Measurements from ENCODE around the gene ATAD3A. TPM values are rescaled to one million over a fixed set of nuclear protein-coding genes. Genes with fewer than 3 reads are reported as not detected.
A peak's percentile ranks its signal among the peaks of the same experiment; 100 is the strongest.

ATAD3A gene
- total and polyA plus RNA-seq, 2 of the 4 experiments (the other 2 are of a cell fraction) = 27.2 to 34.0 TPM

GRCh38 chr1:1550087-1550486 is 38.1 kb downstream of the ATAD3A start:
- DNase-seq (no peak), ATAC-seq (ENCODE audit: low read depth) (no peak)
- no peak overlapping the region for H3K56ac ChIP-seq (ENCODE audit: extremely low read depth, insufficient read depth, low read length)
- H4K91ac ChIP-seq (ENCODE audit: insufficient read depth, low read depth, low read length) = no peak overlapping the region
- H3K4me1 ChIP-seq (ENCODE audit: control insufficient read depth, insufficient read depth, low read length) = peaks cover 10% of the 10 kb centered on the region; the same call in 1 of the 2 replicates
- no peak overlapping the region for H3K9ac ChIP-seq (ENCODE audit: low read depth, low read length)
- H2AK9ac ChIP-seq (replicated peaks; ENCODE audit: low read depth, low read length, poor library complexity) = peak overlapping the region; percentile 37
- peaks cover 50% of the 10 kb centered on the region for H4K20me1 ChIP-seq (ENCODE audit: insufficient read depth, low read length)
- peaks cover 9% of the 10 kb centered on the region for H3K9me1 ChIP-seq (ENCODE audit: insufficient read depth, low read length)
- no peak overlapping the region for H4K8ac ChIP-seq (ENCODE audit: low read depth in 2 of 2, low read length in 2 of 2)
- H3K18ac ChIP-seq (ENCODE audit: low read depth, low read length) = no peak overlapping the region
- peaks cover 6% of the 10 kb centered on the region; the same call in 1 of the 2 replicates for H3K36me3 ChIP-seq (ENCODE audit: control insufficient read depth, insufficient read depth, low read length)
- no peaks in the 10 kb centered on the region for H3K9me3 ChIP-seq (ENCODE audit: control insufficient read depth, insufficient read depth, low read length)
- in situ Hi-C loops (cut with MboI; ENCODE audit: low sequenced_read_pairs) (no loop called here), intact Hi-C loops (cut with micrococcal nuclease) (no loop called here), dilution Hi-C loops (cut with HindIII; ENCODE audit: low sequenced_read_pairs, unreplicated experiment) (no loop called here)
- no peak overlapping the region for H3K4me2 ChIP-seq (ENCODE audit: low read depth, low read length)
- no peak overlapping the region for H3K23ac ChIP-seq (ENCODE audit: low read depth, low read length)
- H3K4me3 ChIP-seq (ENCODE audit: insufficient read depth, low read depth, low read length) = no peak overlapping the region
- TF ChIP-seq RFX5 (IDR thresholded peaks at IDR 0.05; ENCODE audit: low read depth, low read length) = no peak
- no peak for TF ChIP-seq BHLHE40 (IDR thresholded peaks at IDR 0.05; ENCODE audit: low read depth, low read length)
- no peak for TF ChIP-seq MAZ (IDR thresholded peaks at IDR 0.05; ENCODE audit: borderline replicate concordance, low read depth, low read length)
- no peak for TF ChIP-seq CTCF (conservative IDR thresholded peaks at IDR 0.05; ENCODE audit: low read depth, low read length)
- H2BK5ac ChIP-seq (ENCODE audit: low read depth, low read length, poor library complexity, severe bottlenecking) = no peak overlapping the region
- peaks cover 16 to 82% of the 10 kb centered on the region in 2 experiments for H3K79me1 ChIP-seq (ENCODE audit: low read depth in 1 of 2, low read length in 2 of 2)
- CTCF ChIA-PET = no interaction called here
- no peak overlapping the region for H2AK5ac ChIP-seq (ENCODE audit: low read depth, low read length)
- H3K4ac ChIP-seq (ENCODE audit: low read depth, low read length) = no peak overlapping the region
- no peak overlapping the region for H2BK15ac ChIP-seq (ENCODE audit: low read depth, low read length)
- H2BK120ac ChIP-seq (ENCODE audit: low read depth, low read length) = no peak overlapping the region
- H4K5ac ChIP-seq (ENCODE audit: low read depth, low read length) = no peak overlapping the region
- POLR2A ChIA-PET (ENCODE audit: unreplicated experiment) = no interaction called here
- H3K27ac ChIP-seq (ENCODE audit: insufficient read depth, low read length) = no peak overlapping the region
- H3K27me3 ChIP-seq (ENCODE audit: control insufficient read depth, insufficient read depth, low read length) = no peaks in the 10 kb centered on the region
- BruUV-seq (replicated peaks) = no TSS peak
- H2BK20ac ChIP-seq (ENCODE audit: low read depth, low read length) = no peak overlapping the region
- WGBS, 2 experiments (ENCODE audit: extremely low coverage in 2 of 2, insufficient read length in 1 of 2) = 100% methylated on average over 3 of the region's 7 CpGs; no CpG with 5 or more reads in 1 of the 2 experiments
- no peak overlapping the region for H2AFZ ChIP-seq (replicated peaks; ENCODE audit: low read length, poor library complexity)
- no peak overlapping the region for H3K14ac ChIP-seq (replicated peaks; ENCODE audit: low read depth, low read length)

Measured in IMR-90 (cell line).